OCI-M1 (cell line): ENCODE measurements around the gene C6orf120.

Source experiments
- DNase-seq: peaks from one replicate; lab custom pipeline; 2025; lab: John Stamatoyannopoulos, UW

The C6orf120 gene

GRCh38 chr6:169701954-169702839 lies at the start of gene C6orf120, which contains the start of gene WDR27:
Gene C6orf120, plus strand, starts transcription at chr6:169702126. Its CDS starts 334 bp downstream, at chr6:169702460.
Gene WDR27, minus strand, starts transcription at chr6:169702029. Its CDS starts 13,024 bp downstream, at chr6:169689005.
- peak; percentile 97 for DNase-seq

DNA sequence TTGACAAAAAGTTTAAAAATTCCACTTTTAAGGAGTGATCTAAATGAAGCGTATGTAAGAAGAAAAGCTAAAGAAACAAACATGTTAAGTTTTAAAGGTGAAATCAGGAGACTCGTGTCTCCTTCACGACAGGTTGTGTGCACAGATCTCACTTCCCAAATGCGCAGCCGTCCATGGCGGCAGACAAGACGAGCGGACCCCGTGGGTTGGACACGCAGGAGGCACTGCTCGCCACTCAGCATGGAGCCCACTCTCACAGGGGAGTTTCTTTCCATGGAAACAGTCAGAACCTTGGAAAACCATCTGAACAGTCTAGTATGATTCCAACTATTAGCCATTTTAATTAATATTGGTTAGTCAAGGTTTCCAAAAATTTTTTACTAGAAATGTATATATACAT lies 49.0 kb upstream of the C6orf120 start:
- DNase-seq, result no peak

DNA sequence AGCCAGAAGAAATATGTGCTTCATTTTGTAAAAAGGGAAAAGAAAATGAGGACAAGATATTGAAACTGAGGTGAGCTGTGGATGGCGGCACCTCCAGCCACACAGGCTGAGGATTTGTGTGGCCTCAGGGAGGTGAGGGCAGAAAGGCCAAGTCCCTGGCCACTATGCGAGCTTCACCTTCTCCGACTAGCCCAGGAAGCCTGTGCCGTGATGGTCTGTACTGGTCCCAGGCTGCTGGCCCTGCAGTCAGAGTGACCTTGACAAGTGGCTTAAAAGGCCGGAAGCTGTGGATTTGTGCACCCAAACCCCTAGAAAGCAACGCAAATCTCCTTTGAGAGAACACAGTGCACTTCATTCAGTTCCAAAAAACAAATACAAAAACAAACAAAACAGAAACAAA lies 48.2 kb upstream of the C6orf120 start:
- DNase-seq, result no peak

- no peak for DNase-seq
Observed at GRCh38 chr6:169654598-169655391, 47.1 kb upstream of the C6orf120 start.

DNA sequence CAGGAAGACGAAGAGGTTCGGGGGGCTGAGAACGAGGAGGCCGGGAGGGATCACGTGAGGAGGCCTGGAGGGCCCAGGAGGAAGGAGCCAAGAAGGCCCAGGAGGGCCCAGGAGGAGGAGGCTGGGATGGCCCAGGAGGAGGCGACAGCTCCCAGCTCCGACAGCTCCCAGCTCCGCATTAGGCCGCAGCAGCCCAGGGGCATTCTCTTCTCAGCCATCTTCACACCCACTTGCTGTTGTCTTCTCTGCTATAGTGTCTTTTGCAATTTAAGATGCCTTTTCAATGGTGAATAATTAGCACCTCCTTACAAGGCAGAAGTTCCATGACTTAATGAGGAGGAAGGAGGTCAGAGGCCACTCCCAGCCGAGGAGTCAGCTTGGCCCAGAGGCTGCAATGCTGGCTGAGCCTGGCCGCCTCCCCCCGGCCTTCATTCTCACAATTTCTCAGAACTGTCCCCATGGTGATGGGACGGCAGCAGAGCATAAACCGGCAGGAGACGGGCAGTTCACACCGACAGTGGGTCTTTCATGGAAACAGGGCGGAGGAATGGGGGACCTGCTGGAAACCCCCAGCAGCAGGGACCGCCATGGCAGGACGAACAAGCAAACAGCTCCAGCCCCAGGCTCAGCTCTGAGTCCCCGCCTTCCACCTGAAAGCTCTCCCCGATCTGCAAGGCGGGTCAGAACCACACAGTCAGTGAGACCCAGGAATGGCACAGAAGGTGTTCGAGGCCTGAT lies 45.2 kb upstream of the C6orf120 start:
- no peak for DNase-seq

- DNase-seq, result no peak
Observed at GRCh38 chr6:169657284-169657610, 44.7 kb upstream of the C6orf120 start.

GRCh38 chr6:169659820-169660610 lies 41.9 kb upstream of the C6orf120 start:
- DNase-seq, result no peak

DNA sequence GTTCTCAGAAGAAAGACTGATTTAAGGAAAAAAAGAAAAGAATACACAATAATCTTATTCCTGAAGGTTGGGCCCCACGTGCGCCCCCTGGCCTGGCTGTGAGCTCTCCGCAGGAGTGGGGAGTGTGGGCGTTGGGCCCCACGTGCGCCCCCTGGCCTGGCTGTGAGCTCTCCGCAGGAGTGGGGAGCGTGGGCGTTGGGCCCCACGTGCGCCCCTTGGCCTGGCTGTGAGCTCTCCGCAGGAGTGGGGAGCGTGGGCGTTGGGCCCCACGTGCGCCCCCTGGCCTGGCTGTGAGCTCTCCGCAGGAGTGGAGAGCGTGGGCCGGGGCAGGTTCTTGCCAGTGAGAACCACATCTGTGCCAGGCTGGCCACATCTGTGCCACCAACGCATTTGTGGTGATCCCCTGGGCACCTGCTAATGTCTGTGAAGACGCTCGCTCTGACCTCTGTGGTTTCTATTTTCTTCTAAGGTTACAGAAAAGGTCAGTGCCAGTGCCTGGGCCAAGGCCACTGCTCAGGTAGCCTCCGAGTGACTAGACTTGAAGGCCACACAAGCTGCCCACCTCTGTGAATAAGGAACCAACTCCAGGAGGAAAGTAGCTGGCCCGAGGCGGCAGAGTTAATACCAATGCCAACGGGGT lies 41.1 kb upstream of the C6orf120 start:
- no peak for DNase-seq

GRCh38 chr6:169661391-169661756 lies 40.6 kb upstream of the C6orf120 start:
- DNase-seq, result no peak

DNA sequence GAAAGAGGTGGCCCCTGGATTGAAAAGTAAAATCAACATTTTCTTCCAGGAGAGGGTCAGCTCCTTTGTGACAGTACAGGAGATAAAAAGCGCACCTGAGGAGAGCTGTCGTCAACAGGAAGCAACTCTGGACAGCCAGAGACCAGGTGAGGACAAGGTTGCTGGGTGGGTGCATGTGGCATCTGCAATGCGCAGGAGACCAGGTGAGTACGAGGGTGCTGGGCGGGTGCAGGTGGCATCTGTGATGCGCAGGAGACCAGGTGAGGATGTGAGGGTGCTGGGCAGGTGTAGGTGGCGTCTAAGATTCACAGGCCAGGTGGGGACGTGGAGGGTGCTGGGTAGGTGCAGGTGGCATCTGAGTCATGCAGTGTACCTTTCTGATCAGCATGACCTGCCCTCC lies 38.5 kb upstream of the C6orf120 start:
- DNase-seq, result no peak

DNA sequence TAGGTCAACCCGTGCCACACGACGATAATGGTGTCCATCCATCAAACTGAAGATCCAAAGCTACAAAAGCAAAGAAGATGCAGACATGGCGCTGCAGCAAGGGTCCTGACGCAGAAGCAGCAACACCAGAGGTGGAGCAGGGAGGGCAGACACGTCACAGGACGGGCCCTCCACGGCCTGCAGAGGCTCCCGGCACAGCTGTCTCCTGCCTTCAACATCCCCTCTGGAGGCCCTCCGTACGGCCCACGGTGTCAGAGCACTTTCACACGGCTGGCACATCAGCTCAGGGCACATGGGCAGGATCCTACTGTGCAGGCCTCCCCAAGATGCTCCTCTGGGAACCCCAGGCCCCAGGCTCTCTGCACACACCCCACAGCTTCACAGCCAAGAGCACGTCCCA lies 37.7 kb upstream of the C6orf120 start:
- DNase-seq, result no peak

GRCh38 chr6:169665289-169665688 lies 36.6 kb upstream of the C6orf120 start:
- no peak for DNase-seq

DNA sequence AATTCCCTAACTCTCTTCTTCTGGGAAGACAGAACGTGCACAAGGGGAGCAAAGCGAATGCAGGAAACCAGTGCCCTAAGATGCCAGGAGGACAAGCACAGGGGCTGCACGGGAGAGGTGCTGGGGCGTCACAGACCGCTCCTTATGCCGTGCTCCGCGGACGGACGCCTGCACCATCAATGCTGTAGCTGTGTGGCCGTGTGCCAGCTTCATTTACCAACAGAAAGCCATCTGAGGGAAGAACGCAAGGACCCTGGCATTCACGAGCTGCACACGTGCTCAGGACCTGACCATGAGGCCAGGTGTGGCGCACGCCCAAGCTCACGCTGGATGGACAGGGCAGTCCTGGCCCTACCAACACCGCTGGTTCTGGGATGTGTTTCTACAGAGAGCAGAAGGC lies 35.5 kb upstream of the C6orf120 start:
- no peak for DNase-seq

- DNase-seq, result no peak
Observed at GRCh38 chr6:169667716-169668115, 34.2 kb upstream of the C6orf120 start.

DNA sequence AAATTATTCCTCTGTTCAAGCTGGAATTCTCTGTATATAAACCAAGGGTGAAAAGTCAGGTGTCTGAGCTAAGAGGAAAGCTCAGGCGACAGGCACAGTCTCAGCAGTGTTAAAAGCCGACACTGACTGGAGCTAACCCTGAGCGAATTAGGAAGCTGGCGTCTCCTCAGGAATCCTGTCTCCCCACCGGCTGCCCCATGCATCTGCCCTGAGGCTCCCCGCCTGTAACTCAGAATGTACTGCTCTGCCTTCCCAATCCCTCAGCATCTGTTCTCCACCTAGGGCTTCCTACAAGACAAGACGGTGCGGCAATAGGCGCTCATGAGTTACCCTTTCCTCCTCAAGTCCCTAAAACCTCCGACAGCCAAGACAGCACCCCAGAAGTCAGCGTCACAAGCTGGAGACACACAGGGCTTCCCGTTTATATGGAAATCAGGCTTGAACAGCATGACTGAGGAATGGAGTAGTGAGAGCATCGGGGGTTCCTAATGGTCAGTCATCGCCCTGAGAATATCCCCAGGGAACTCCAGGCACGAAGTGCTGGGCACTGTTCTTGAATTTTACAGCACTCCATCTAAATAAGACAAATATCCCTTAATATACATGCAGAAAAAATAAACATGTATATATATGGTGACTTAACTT lies 33.6 kb upstream of the C6orf120 start:
- no peak for DNase-seq

GRCh38 chr6:169669147-169669546 lies 32.8 kb upstream of the C6orf120 start:
- DNase-seq, result no peak

- no peak for DNase-seq
Observed at GRCh38 chr6:169669889-169670288, 32.0 kb upstream of the C6orf120 start.

- no peak for DNase-seq
Observed at GRCh38 chr6:169671563-169671962, 30.4 kb upstream of the C6orf120 start.

DNA sequence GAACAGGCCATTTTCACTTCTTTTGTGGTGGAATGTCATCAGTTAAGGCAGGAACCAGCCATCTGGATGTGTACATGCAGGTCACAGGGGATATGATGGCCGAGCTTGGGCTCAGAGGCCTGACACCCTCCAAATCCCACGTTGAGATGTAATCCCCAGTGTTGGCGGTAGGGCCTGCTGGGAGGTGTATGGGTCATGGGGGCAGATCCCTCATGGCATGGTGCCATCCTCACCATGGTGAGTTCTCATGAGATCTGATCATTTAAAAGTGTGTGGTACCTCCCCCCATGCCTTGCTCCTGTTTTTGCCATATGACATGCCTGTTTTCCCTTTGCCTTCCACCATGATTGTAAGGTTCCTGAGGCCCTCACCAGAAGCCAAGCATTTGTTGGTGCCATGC lies 26.9 kb upstream of the C6orf120 start:
- no peak for DNase-seq

GRCh38 chr6:169677096-169677495 lies 24.8 kb upstream of the C6orf120 start:
- DNase-seq, result no peak

DNA sequence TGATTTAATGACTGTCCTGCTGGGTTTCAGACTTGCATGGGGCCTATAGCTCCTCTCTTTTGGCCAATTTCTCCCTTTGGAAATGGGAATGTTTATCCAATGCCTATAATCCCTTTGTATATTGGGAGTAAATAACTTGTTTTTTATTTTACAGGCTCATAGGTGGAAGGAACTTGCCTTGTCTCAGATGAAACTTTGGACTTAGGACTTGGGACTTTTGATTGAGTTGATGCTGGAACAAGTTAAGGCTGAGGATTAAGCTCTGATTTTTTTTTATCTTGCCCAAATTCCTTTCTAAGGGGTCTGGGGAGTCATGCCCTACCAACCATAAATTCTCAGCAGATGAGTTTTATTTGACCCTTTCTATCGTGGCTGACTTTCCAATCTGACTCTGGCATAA lies 23.6 kb upstream of the C6orf120 start:
- no peak for DNase-seq
